SU-DHL-6 (cell line): ENCODE data around the gene CFHR3.
"Not testable (repeated sequence)": the region's sequence is repeated elsewhere in the genome, so short reads cannot be mapped to it uniquely, and the experiment has no call there.

ENCODE experiments used
- EZH2phosphoT487 ChIP-seq: fragments of 200-600 bp; sonication (generic), shearing (Covaris generic); conservative IDR thresholded peaks from 2 replicates; pipeline ENCODE4 v1.6.1; 2018; ENCODE audit warnings: mild to moderate bottlenecking, antibody characterized with exemption, low read length, moderate library complexity, mixed read lengths
- TF ChIP-seq, protein P1 (sequence below): fragments of 200-600 bp; sonication (generic); IDR thresholded peaks from one replicate; pipeline ENCODE4 v1.5.1; 2017; ENCODE audit warnings: antibody characterized with exemption, mild to moderate bottlenecking, low read length, moderate library complexity; ENCODE audit not compliant: insufficient read depth, poor library complexity, severe bottlenecking

DNA sequence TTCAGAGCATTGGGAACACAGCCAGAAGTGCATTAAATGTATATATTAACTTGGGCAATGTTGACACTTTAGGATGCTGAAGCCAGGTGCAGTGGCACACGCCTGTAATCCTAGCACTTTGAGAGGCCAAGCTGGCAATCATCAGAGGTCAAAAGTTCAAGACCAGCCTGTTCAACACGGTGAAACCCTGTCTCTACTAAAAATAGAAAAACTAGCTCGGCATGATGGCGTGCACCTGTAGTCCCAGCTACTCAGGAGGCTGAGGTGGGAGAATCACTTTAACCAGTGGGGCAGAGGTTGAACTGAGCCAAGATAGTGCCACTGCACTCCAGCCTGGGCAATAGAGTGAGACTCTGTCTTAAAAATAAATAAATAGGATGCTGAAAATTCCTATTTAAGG, 19.5 kb downstream of the CFHR3 start:
- TF ChIP-seq, protein P1, sequence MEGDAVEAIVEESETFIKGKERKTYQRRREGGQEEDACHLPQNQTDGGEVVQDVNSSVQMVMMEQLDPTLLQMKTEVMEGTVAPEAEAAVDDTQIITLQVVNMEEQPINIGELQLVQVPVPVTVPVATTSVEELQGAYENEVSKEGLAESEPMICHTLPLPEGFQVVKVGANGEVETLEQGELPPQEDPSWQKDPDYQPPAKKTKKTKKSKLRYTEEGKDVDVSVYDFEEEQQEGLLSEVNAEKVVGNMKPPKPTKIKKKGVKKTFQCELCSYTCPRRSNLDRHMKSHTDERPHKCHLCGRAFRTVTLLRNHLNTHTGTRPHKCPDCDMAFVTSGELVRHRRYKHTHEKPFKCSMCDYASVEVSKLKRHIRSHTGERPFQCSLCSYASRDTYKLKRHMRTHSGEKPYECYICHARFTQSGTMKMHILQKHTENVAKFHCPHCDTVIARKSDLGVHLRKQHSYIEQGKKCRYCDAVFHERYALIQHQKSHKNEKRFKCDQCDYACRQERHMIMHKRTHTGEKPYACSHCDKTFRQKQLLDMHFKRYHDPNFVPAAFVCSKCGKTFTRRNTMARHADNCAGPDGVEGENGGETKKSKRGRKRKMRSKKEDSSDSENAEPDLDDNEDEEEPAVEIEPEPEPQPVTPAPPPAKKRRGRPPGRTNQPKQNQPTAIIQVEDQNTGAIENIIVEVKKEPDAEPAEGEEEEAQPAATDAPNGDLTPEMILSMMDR = not testable (repeated sequence)
- not testable (repeated sequence) for TF ChIP-seq EZH2phosphoT487
